ENCODE measurements around the gene KDM5B. TPM values are rescaled to one million over a fixed set of nuclear protein-coding genes. Genes with fewer than 3 reads are reported as not detected.

The KDM5B gene
- total RNA-seq (2022; extraction: Qiagen RNA extraction): 13.3 to 19.9 TPM (median 16.9 TPM) in 5 replicates

GRCh38 chr1:202807926-202808757 is at the start of gene KDM5B:
Gene KDM5B (minus strand): TSS chr1:202808421. CDS start chr1:202808305, 116 bp downstream.

GRCh38 chr1:202810615-202811295 is 2.5 kb upstream of the KDM5B start, which contains the start of gene PCAT6:
Gene PCAT6 (plus strand): TSS chr1:202810954.

DNA sequence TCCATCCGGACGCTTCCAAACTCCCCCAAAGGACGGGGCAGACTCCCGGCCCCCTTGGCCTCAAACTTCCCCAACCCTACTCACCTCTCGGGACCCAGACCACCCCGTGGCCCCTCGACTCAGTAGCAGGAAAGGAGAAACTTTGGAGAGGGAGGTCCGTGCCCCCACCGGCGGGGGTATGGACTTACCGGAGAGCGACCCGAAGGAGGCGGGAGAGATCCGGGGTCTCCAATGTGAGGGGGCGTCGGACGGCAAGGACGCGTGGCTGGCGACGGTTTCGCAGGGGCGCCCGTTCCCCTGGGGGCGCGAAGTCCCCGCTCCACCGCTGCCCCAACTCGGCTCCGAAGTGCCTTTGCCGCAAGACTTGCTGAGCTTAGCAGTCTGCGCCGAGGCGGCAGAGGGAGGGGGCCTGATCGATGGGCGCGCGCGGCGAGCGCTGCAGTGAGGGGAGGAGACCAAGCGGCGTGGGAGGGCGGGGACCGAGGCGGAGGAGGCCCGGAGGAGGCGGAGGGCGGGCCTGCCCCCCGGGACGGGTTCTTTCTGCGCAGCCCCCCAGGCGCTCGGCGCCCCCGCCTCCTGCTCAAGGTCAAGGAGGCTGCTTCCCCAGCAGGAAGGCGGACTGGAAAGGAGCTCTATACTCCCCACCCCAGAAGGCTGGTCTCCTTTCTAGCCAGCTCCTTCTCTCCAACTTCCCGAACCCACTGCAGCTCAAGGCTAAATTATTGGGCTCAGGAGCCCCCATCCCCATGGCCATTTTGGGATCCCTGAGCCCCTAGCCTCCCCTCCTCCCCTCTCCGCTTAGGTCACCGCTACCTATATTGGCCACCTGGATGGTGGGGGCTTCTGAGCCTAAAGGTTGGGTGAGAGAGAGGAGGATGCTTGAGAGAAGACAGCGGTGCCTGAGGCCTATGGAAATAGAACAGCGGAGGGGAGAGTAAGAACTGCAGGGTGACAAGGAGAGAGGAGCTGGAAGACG is 97.9 kb downstream of the KDM5B start, which contains the start of gene SYT2:
SYT2 (minus strand) TSS at position 385 of the 976 bp plus-strand sequence. CDS start 104,682 bp downstream, outside the sequence.

Other genes starting within 250 kb of the KDM5B start
- 0.73 to 1.6 TPM (median 1.4 TPM) in 5 replicates for gene SYT2, start 98.0 kb downstream of the KDM5B start, total RNA-seq (2022; extraction: Qiagen RNA extraction)
- 2.3 to 4.8 TPM (median 4.2 TPM) in 5 replicates for gene PCAT6, start 2.5 kb upstream of the KDM5B start, total RNA-seq (2022; extraction: Qiagen RNA extraction)
- 13.7 to 15.4 TPM (median 14.3 TPM) in 5 replicates for gene RABIF, start 80.7 kb upstream of the KDM5B start, total RNA-seq (2022; extraction: Qiagen RNA extraction)
- gene KLHL12, start 118.8 kb upstream of the KDM5B start, total RNA-seq (2022; extraction: Qiagen RNA extraction): 16.5 to 19.1 TPM (median 16.8 TPM) in 5 replicates
- gene ADIPOR1, start 149.9 kb upstream of the KDM5B start, total RNA-seq (2022; extraction: Qiagen RNA extraction): 56.6 to 71.0 TPM (median 68.0 TPM) in 5 replicates
- 19.3 to 21.4 TPM (median 20.6 TPM) in 5 replicates for gene CYB5R1, start 158.8 kb upstream of the KDM5B start, total RNA-seq (2022; extraction: Qiagen RNA extraction)
- 43.4 to 52.9 TPM (median 48.8 TPM) in 5 replicates for gene TMEM183A, start 199.0 kb upstream of the KDM5B start, total RNA-seq (2022; extraction: Qiagen RNA extraction)
- gene PPFIA4, start 218.1 kb upstream of the KDM5B start, total RNA-seq (2022; extraction: Qiagen RNA extraction): 0.13 to 0.42 TPM (median 0.34 TPM) in 5 replicates